Kidney epithelial cell (primary cell): ENCODE data around the gene KIF25. TPM values are rescaled to one million over a fixed set of nuclear protein-coding genes. Genes with fewer than 3 reads are reported as not detected.

ENCODE experiments used
- DNase-seq: peaks from one replicate; pipeline ENCODE4 v3.0.0-alpha.2; 2010; ENCODE audit warnings: low read depth
- H3K27me3 ChIP-seq: 2 replicates; pipeline ENCODE4 v1.6.0; 2011; ENCODE audit warnings: low read length; ENCODE audit not compliant: control insufficient read depth, insufficient read depth
- H3K36me3 ChIP-seq: 2 replicates; pipeline ENCODE4 v1.5.1; 2011; ENCODE audit warnings: low read length; ENCODE audit not compliant: control insufficient read depth, insufficient read depth
- H3K4me3 ChIP-seq: 2 replicates; pipeline ENCODE4 v1.5.1; 2011; ENCODE audit warnings: low read depth, mild to moderate bottlenecking, control low read depth, low read length
- CTCF ChIP-seq: IDR thresholded peaks from 2 replicates; pipeline ENCODE4 v1.5.1; 2011; ENCODE audit warnings: mild to moderate bottlenecking, moderate library complexity, low read length, control low read depth, inconsistent platforms; ENCODE audit not compliant: insufficient read depth, poor library complexity, severe bottlenecking
- total RNA-seq: library from RNA; depleted of rRNA; stranded (reverse); fragments of >200 nt; gene quantifications from 2 replicates; pipeline ENCODE4 v1.2.3, GENCODE V29; 2015

The KIF25 gene
- total RNA-seq, 1 donor from 2014 or later = not detected

- no peaks in the 10 kb centered on the region for H3K27me3 ChIP-seq
- DNase-seq = no peak
- no peak overlapping the region for H3K4me3 ChIP-seq
- no peaks in the 10 kb centered on the region for H3K36me3 ChIP-seq
- TF ChIP-seq CTCF = no peak
Measured at GRCh38 chr6:168038576-168039140, 41.2 kb downstream of the KIF25 start.

DNA sequence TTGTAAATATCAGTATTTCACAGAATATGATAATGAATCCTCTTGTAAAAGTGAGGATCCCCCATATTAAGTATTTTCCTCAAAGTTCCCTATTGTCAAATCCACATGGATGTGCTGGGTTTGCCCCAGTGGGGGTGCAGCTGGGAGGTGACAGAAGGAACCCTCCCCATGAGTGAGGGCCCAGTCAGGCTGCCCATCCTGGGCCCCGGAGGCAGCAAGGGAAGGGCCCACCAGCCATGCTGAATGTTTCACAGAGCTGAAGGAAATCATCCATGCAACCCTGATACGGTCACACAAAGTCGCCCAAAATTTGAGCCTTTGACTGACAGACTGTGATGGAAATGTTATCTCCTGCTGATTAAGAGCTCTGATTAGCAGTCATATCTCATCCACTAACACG lies 41.8 kb downstream of the KIF25 start:
- TF ChIP-seq CTCF = no peak
- H3K27me3 ChIP-seq = no peaks in the 10 kb centered on the region
- DNase-seq = no peak

GRCh38 chr6:168039849-168040248 lies 42.4 kb downstream of the KIF25 start:
- no peak for TF ChIP-seq CTCF
- Histone ChIP-seq H3K27me3 (no peaks in the 10 kb centered on the region), H3K36me3 (no peaks in the 10 kb centered on the region), H3K4me3 (no peak overlapping the region)
- DNase-seq = no peak

More for the DNA sequence above, 41.8 kb downstream of the KIF25 start:
- Histone ChIP-seq H3K36me3 (no peaks in the 10 kb centered on the region), H3K4me3 (no peak overlapping the region)

- Histone ChIP-seq H3K4me3 (no peak overlapping the region), H3K27me3 (no peaks in the 10 kb centered on the region), H3K36me3 (no peaks in the 10 kb centered on the region)
- no peak for TF ChIP-seq CTCF
- DNase-seq = no peak
Measured at GRCh38 chr6:168040856-168041496, 43.5 kb downstream of the KIF25 start.

GRCh38 chr6:168041928-168042327 lies 44.5 kb downstream of the KIF25 start:
- H3K36me3 ChIP-seq = no peaks in the 10 kb centered on the region
- H3K4me3 ChIP-seq = no peak overlapping the region
- no peak for TF ChIP-seq CTCF
- no peaks in the 10 kb centered on the region for H3K27me3 ChIP-seq
- DNase-seq = no peak
